GM12878 (cell line): ENCODE data around the gene MOK. TPM values are rescaled to one million over a fixed set of nuclear protein-coding genes. Genes with fewer than 3 reads are reported as not detected.

Experiments
- ATAC-seq: fragments of 200-7000 bp; cut with Tn5 transposase; 3 replicates; pipeline ENCODE4 v1.9.1; 2020; ENCODE audit warnings: mild to moderate bottlenecking, moderate library complexity
- BruUV-seq: library from RNA; stranded (reverse); fragments of 400-500 nt; replicated peaks from 2 replicates; lab custom pipeline; 2021; lab: Mats Ljungman, UMichigan
- CTCF ChIA-PET: fragments of 300-600 bp; sonication (Branson Sonifier 250); formaldehyde crosslinking; extraction: SDS; loops from one replicate; lab custom pipeline; 2021; ENCODE audit warnings: inconsistent platforms; lab: Yijun Ruan, JAX
- POLR2A ChIA-PET: fragments of 350-600 bp; formaldehyde crosslinking; extraction: SDS; loops from one replicate; lab custom pipeline; 2021; ENCODE audit warnings: inconsistent platforms; lab: Charles Lee
- RAD21 ChIA-PET: fragments of 300-600 bp; sonication (Branson Sonifier 250); formaldehyde crosslinking; loops from one replicate; lab custom pipeline; 2023; ENCODE audit warnings: antibody characterized with exemption; ENCODE audit not compliant: unreplicated experiment; lab: Charles Lee
- SMC1A ChIA-PET: fragments of 300-600 bp; sonication (Branson Sonifier 250); formaldehyde crosslinking; loops from one replicate; lab custom pipeline; 2023; ENCODE audit not compliant: unreplicated experiment, uncharacterized antibody; lab: Charles Lee
- DNase-seq: peaks from one replicate; pipeline ENCODE4 v3.0.0-alpha.2; 2011; ENCODE audit warnings: low read depth, low spot score
- FAIRE-seq: peaks from 3 replicates; lab custom pipeline; 2011; peaks lifted over from hg19 to GRCh38; lab: Jason Lieb, UNC
- H2AFZ ChIP-seq: 2 replicates; pipeline ENCODE4 v1.6.0; 2011; ENCODE audit warnings: low read depth, low read length, control low read depth; ENCODE audit not compliant: control insufficient read depth
- H3K27ac ChIP-seq: 2 replicates; pipeline ENCODE4 v1.5.1; 2011; ENCODE audit warnings: control low read depth; ENCODE audit not compliant: control insufficient read depth, insufficient read depth
- H3K27me3 ChIP-seq, 2 experiments: replicated peaks in 1 of 2; 2 replicates each; pipeline versions ENCODE4 v1.6.0 to v1.6.1; 2011; ENCODE audit warnings: low read length in 1 of 2; ENCODE audit not compliant: control insufficient read depth in 2 of 2, insufficient read depth in 2 of 2
- H3K36me3 ChIP-seq, 2 experiments: 2 replicates each; pipeline ENCODE4 v1.5.1; 2011; ENCODE audit warnings: low read length in 1 of 2; ENCODE audit not compliant: control insufficient read depth in 2 of 2, insufficient read depth in 2 of 2
- H3K4me1 ChIP-seq: 2 replicates; pipeline ENCODE4 v1.6.1; 2011; ENCODE audit warnings: mild to moderate bottlenecking, low read length, moderate library complexity, mixed read lengths; ENCODE audit not compliant: control insufficient read depth, insufficient read depth
- H3K4me2 ChIP-seq: 2 replicates; pipeline ENCODE4 v1.6.0; 2011; ENCODE audit warnings: control low read depth; ENCODE audit not compliant: control insufficient read depth, insufficient read depth
- H3K4me3 ChIP-seq: fragments of 200-600 bp; sonication (generic); 2 replicates; pipeline ENCODE4 v1.5.1; 2016
- H3K79me2 ChIP-seq: 2 replicates; pipeline ENCODE4 v1.6.0; 2011; ENCODE audit warnings: low read length; ENCODE audit not compliant: control insufficient read depth, insufficient read depth
- H3K9ac ChIP-seq: 2 replicates; pipeline ENCODE4 v1.8.0; 2011; ENCODE audit warnings: low read length, control low read depth, mixed read lengths; ENCODE audit not compliant: control insufficient read depth, insufficient read depth
- H3K9me3 ChIP-seq: replicated peaks from 3 replicates; pipeline ENCODE4 v1.5.1; 2011; ENCODE audit warnings: mild to moderate bottlenecking, low read length; ENCODE audit not compliant: control insufficient read depth, insufficient read depth
- H4K20me1 ChIP-seq: 2 replicates; pipeline ENCODE4 v1.6.0; 2011; ENCODE audit not compliant: control insufficient read depth, insufficient read depth
- TARDBP ChIP-seq: IDR thresholded peaks from 2 replicates; pipeline ENCODE4 v1.6.1; 2016; ENCODE audit warnings: borderline replicate concordance
- TCF12 ChIP-seq: IDR thresholded peaks from 2 replicates; pipeline ENCODE4 v1.6.1; 2011; ENCODE audit warnings: low read depth, mild to moderate bottlenecking, low read length
- WGBS: methylation state at CpG from one replicate; pipeline ENCODE4 v1.1.6; 2016; ENCODE audit warnings: low lambda C conversion rate; ENCODE audit not compliant: insufficient replicate concordance, insufficient coverage; ENCODE audit errors: missing lambda C conversion rate; 5-methylcytosine and 5-hydroxymethylcytosine counted together
- in situ Hi-C: fragments of 300-500 bp; cut with MboI; formaldehyde crosslinking; loops from 9 replicates; pipeline ENCODE4 v1.14.3; 2018; ENCODE audit warnings: mixed read lengths
- intact Hi-C: fragments of 100-400 bp; cut with micrococcal nuclease; formaldehyde crosslinking; loops from one replicate; pipeline ENCODE4 v1.14.2; 2022; ENCODE audit not compliant: unreplicated experiment
- polyA plus RNA-seq, 11 experiments: library from polyadenylated mRNA; depleted of rRNA in 4 of 11; unstranded in 6 of 11; stranded (reverse) in 5 of 11; fragments of >200 nt; fragmentation: Nextera tagmentation in 4 of 11; fragmentation: Illumina TruSeq in 1 of 11; extraction: Ambion mirVana in 4 of 11; extraction: Trizol in 1 of 11; gene quantifications; 1 replicate in 1 of 11; 2 replicates in 10 of 11; pipeline versions ENCODE4 v1.2.1 to v1.2.3, GENCODE V29; 2011 to 2016; ENCODE audit warnings: inconsistent platforms in 2 of 11, missing spikeins in 2 of 11, low read depth in 1 of 11
- total RNA-seq, 4 experiments: library from RNA; depleted of rRNA in 3 of 4; stranded (reverse); fragments of >200 nt in 3 of 4; fragmentation: Illumina TruSeq in 1 of 4; extraction: Trizol in 1 of 4; gene quantifications; 2 replicates each; pipeline versions ENCODE4 v1.2.1 to v1.2.3, GENCODE V29; 2013 to 2021
- TF ChIP-seq, protein P1 (sequence below): fragments of 450-650 bp; IDR thresholded peaks from 2 replicates; pipeline ENCODE4 v1.6.1; 2017; ENCODE audit warnings: mild to moderate bottlenecking, moderate library complexity
- TF ChIP-seq, protein P2 (sequence below): fragments of 450-650 bp; IDR thresholded peaks from 2 replicates; pipeline ENCODE4 v1.6.1; 2016; ENCODE audit warnings: mild to moderate bottlenecking
- TF ChIP-seq, protein P3 (sequence below): IDR thresholded peaks from 2 replicates; pipeline ENCODE4 v1.6.1; 2011; ENCODE audit warnings: borderline replicate concordance, low read depth, mild to moderate bottlenecking, moderate library complexity, mixed read lengths, low read length; ENCODE audit not compliant: insufficient read depth; ENCODE audit errors: extremely low read length
- TF ChIP-seq, protein P4 (sequence below): IDR thresholded peaks from 2 replicates; pipeline ENCODE4 v1.6.1; 2012; ENCODE audit warnings: low read length, inconsistent platforms

The MOK gene
- total and polyA plus RNA-seq, 10 of the 15 experiments (the other 5 are each of a cell fraction or from before 2014, with no cell fraction given) = 0.10 to 3.0 (median 1.4) TPM

DNA sequence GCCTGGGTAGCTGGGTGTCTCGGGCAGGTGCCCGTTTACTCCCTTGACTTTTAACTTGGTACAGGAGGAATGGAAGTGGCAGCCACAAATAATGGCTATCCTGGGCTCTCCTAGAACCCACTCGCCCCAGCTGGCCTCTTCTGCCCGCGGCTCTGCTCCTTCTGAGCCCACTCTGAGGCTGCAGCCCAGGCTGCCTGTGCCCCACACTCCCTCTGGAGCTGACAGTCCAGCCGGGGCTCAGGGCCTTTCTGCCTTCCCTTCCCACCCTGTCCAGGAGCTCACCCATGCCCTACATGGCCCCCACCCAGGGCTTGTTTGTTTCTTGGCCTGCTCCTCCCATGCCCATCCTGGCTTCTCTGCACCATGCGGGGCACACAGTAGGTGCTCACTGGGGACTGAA, 30.2 kb upstream of the MOK start:
- BruUV-seq = no TSS peak
- Histone ChIP-seq H3K4me2 (no peak overlapping the region), H3K9ac (no peak overlapping the region), H3K9me3 (no peaks in the 10 kb centered on the region)
- SMC1A ChIA-PET = no interaction called here
- in situ Hi-C loops = no loop called here
- POLR2A ChIA-PET = interaction anchor here (1.0 kb wide), 1 partner anchor 14 kb away, joined by 4 read pairs; no protein-coding TSS in a partner anchor
- RAD21 ChIA-PET = no interaction called here
- no peak for TF ChIP-seq TARDBP
- TF ChIP-seq, all 136 proteins: peak for 0
- no peak overlapping the region for H3K27ac ChIP-seq
- no peaks in the 10 kb centered on the region; a peak in 2 of 4 replicates for H3K36me3 ChIP-seq
- no peak for FAIRE-seq
- DNase-seq = no peak
- no peaks in the 10 kb centered on the region for H3K79me2 ChIP-seq
- H4K20me1 ChIP-seq = no peaks in the 10 kb centered on the region
- intact Hi-C loops = no loop called here
- no peak overlapping the region for H3K4me3 ChIP-seq
- no peaks in the 10 kb centered on the region for H3K4me1 ChIP-seq
- no peak for ATAC-seq
- H3K27me3 ChIP-seq = no peaks in the 10 kb centered on the region
- WGBS = 91% methylated on average over 7 of the region's 7 CpGs
- no peak overlapping the region for H2AFZ ChIP-seq
- CTCF ChIA-PET = interaction anchor here (0.6 kb wide), 1 partner anchor 350 kb away, joined by 4 read pairs; no protein-coding TSS in a partner anchor

DNA sequence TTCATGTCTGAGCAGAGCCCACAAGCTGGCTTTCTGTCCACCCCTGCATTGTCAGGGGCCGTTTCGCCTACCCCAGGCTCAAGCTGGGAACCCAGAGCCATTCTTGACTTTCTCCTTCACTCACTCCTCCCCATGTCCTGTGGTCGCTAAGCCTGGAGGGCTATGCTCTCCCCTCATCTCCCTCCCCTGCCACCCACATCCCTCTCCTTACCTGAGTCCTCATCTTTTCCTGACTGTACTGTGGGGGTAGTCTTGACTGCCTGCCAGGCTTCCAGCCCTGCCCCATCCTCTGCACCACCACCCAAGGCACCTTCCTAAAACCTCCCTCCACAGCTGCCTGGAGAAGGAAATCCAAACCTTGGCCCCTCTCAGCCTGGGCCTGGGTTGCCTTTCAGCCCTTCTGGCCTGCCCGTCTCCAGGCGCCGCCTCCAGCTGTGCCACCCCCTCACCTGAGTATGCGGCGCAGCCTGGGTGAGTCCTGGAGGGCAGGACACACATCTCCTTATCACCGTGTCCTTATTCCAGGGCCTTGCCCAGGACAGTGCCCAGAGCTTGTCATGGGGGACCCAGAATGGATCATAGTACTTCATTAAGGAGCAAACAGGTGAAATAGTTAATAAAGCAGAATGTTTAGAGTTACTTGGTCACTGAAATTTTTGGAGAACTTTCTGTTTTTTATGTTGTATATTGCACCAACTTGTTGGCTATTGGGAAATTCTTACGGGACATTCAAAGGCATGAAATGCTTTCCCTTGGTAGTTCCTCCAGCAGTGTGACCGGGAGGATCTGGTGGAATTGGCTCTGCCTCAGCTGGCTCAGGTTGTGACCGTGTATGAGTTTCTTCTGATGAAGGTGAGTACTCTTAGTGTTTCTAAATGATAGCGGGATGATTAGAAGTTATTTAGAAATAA, 29.1 kb upstream of the MOK start:
- ChIA-PET RAD21 (no interaction called here), SMC1A (no interaction called here), CTCF (interaction anchor here (0.6 to 0.8 kb wide), 2 partner anchors 16 to 240 kb away, joined by 3 read pairs; no protein-coding TSS in a partner anchor), POLR2A (interaction anchor here (1.0 kb wide), 1 partner anchor 15 kb away, joined by 4 read pairs; no protein-coding TSS in a partner anchor)
- no peak for DNase-seq
- in situ Hi-C loops (no loop called here), intact Hi-C loops (no loop called here)
- Histone ChIP-seq H3K36me3 (no peaks in the 10 kb centered on the region; a peak in 2 of 4 replicates), H3K4me3 (no peak overlapping the region), H3K9me3 (no peaks in the 10 kb centered on the region), H3K4me1 (no peaks in the 10 kb centered on the region), H3K27me3 (no peaks in the 10 kb centered on the region), H3K27ac (no peak overlapping the region), H3K4me2 (no peak overlapping the region), H3K9ac (no peak overlapping the region), H2AFZ (no peak overlapping the region), H4K20me1 (no peaks in the 10 kb centered on the region), H3K79me2 (no peaks in the 10 kb centered on the region)
- no peak for ATAC-seq
- WGBS = 98% methylated on average over 13 of the region's 13 CpGs
- BruUV-seq = no TSS peak
- FAIRE-seq = no peak
- TF ChIP-seq, protein P1, sequence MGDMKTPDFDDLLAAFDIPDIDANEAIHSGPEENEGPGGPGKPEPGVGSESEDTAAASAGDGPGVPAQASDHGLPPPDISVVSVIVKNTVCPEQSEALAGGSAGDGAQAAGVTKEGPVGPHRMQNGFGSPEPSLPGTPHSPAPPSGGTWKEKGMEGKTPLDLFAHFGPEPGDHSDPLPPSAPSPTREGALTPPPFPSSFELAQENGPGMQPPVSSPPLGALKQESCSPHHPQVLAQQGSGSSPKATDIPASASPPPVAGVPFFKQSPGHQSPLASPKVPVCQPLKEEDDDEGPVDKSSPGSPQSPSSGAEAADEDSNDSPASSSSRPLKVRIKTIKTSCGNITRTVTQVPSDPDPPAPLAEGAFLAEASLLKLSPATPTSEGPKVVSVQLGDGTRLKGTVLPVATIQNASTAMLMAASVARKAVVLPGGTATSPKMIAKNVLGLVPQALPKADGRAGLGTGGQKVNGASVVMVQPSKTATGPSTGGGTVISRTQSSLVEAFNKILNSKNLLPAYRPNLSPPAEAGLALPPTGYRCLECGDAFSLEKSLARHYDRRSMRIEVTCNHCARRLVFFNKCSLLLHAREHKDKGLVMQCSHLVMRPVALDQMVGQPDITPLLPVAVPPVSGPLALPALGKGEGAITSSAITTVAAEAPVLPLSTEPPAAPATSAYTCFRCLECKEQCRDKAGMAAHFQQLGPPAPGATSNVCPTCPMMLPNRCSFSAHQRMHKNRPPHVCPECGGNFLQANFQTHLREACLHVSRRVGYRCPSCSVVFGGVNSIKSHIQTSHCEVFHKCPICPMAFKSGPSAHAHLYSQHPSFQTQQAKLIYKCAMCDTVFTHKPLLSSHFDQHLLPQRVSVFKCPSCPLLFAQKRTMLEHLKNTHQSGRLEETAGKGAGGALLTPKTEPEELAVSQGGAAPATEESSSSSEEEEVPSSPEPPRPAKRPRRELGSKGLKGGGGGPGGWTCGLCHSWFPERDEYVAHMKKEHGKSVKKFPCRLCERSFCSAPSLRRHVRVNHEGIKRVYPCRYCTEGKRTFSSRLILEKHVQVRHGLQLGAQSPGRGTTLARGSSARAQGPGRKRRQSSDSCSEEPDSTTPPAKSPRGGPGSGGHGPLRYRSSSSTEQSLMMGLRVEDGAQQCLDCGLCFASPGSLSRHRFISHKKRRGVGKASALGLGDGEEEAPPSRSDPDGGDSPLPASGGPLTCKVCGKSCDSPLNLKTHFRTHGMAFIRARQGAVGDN = no peak
- TF ChIP-seq, protein P2, sequence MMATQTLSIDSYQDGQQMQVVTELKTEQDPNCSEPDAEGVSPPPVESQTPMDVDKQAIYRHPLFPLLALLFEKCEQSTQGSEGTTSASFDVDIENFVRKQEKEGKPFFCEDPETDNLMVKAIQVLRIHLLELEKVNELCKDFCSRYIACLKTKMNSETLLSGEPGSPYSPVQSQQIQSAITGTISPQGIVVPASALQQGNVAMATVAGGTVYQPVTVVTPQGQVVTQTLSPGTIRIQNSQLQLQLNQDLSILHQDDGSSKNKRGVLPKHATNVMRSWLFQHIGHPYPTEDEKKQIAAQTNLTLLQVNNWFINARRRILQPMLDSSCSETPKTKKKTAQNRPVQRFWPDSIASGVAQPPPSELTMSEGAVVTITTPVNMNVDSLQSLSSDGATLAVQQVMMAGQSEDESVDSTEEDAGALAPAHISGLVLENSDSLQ = no peak
- TF ChIP-seq, protein P3, sequence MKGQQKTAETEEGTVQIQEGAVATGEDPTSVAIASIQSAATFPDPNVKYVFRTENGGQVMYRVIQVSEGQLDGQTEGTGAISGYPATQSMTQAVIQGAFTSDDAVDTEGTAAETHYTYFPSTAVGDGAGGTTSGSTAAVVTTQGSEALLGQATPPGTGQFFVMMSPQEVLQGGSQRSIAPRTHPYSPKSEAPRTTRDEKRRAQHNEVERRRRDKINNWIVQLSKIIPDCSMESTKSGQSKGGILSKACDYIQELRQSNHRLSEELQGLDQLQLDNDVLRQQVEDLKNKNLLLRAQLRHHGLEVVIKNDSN = no peak
- TF ChIP-seq, protein P4, sequence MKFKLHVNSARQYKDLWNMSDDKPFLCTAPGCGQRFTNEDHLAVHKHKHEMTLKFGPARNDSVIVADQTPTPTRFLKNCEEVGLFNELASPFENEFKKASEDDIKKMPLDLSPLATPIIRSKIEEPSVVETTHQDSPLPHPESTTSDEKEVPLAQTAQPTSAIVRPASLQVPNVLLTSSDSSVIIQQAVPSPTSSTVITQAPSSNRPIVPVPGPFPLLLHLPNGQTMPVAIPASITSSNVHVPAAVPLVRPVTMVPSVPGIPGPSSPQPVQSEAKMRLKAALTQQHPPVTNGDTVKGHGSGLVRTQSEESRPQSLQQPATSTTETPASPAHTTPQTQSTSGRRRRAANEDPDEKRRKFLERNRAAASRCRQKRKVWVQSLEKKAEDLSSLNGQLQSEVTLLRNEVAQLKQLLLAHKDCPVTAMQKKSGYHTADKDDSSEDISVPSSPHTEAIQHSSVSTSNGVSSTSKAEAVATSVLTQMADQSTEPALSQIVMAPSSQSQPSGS = no peak
- TF ChIP-seq TCF12 = no peak
